Measurements from ENCODE around the gene PREX1. TPM values are rescaled to one million over a fixed set of nuclear protein-coding genes. Genes with fewer than 3 reads are reported as not detected.

Gene PREX1
- total and polyA plus RNA-seq, 2 of the 4 experiments (the other 2 are of a cell fraction): 0.67 to 0.72 TPM

GRCh38 chr20:48725555-48725991, 102.2 kb downstream of the PREX1 start:
- WGBS, 2 experiments (ENCODE audit: extremely low coverage in 2 of 2, insufficient read length in 1 of 2): 100% methylated on average over 1 of the region's 3 CpGs; no CpG with 5 or more reads in 1 of the 2 experiments

More at GRCh38 chr20:48725555-48725991, 102.2 kb downstream of the PREX1 start:
- no peak overlapping the region for H4K5ac ChIP-seq (ENCODE audit: low read depth, low read length)
- no peak overlapping the region for H2AK9ac ChIP-seq (replicated peaks; ENCODE audit: low read depth, low read length, poor library complexity)
- no peak overlapping the region for H3K4ac ChIP-seq (ENCODE audit: low read depth, low read length)
- in situ Hi-C loops (cut with MboI; ENCODE audit: low sequenced_read_pairs) (no loop called here), dilution Hi-C loops (cut with HindIII; ENCODE audit: low sequenced_read_pairs, unreplicated experiment) (no loop called here), intact Hi-C loops (cut with micrococcal nuclease) (no loop called here)
- H4K20me1 ChIP-seq (ENCODE audit: insufficient read depth, low read length): no peaks in the 10 kb centered on the region
- no peaks in the 10 kb centered on the region; the same call in 1 of the 2 replicates for H3K9me1 ChIP-seq (ENCODE audit: insufficient read depth, low read length)
- H3K4me2 ChIP-seq (ENCODE audit: low read depth, low read length): no peak overlapping the region
- no peak overlapping the region for H2AFZ ChIP-seq (replicated peaks; ENCODE audit: low read length, poor library complexity)
- POLR2A ChIA-PET (ENCODE audit: unreplicated experiment): no interaction called here
- no peak overlapping the region for H3K27ac ChIP-seq (ENCODE audit: insufficient read depth, low read length)
- no peak overlapping the region for H3K4me3 ChIP-seq (ENCODE audit: insufficient read depth, low read depth, low read length)
- H3K56ac ChIP-seq (ENCODE audit: extremely low read depth, insufficient read depth, low read length): no peak overlapping the region
- H2BK5ac ChIP-seq (ENCODE audit: low read depth, low read length, poor library complexity, severe bottlenecking): no peak overlapping the region
- peaks cover 3% of the 10 kb centered on the region; the same call in 1 of the 2 replicates for H3K4me1 ChIP-seq (ENCODE audit: control insufficient read depth, insufficient read depth, low read length)
- CTCF ChIA-PET: no interaction called here
- no peaks in the 10 kb centered on the region for H3K36me3 ChIP-seq (ENCODE audit: control insufficient read depth, insufficient read depth, low read length)
- no peak overlapping the region for H4K91ac ChIP-seq (ENCODE audit: insufficient read depth, low read depth, low read length)
- no peak for TF ChIP-seq CEBPB (IDR thresholded peaks at IDR 0.05; ENCODE audit: low read depth, low read length)
- TF ChIP-seq USF2 (IDR thresholded peaks at IDR 0.05; ENCODE audit: low read depth, low read length): peak; percentile 84
- no peak overlapping the region for H3K18ac ChIP-seq (ENCODE audit: low read depth, low read length)
- DNase-seq (peak; percentile 7), ATAC-seq (ENCODE audit: low read depth) (peak; percentile 21; the same call in 1 of the 2 replicates)
- H2BK120ac ChIP-seq (ENCODE audit: low read depth, low read length): no peak overlapping the region
- peaks cover under 1% of the 10 kb centered on the region; the same call in 1 of the 2 replicates for H3K27me3 ChIP-seq (ENCODE audit: control insufficient read depth, insufficient read depth, low read length)
- no peaks in the 10 kb centered on the region; the same call in 1 of the 2 replicates for H3K9me3 ChIP-seq (ENCODE audit: control insufficient read depth, insufficient read depth, low read length)
- H2BK15ac ChIP-seq (ENCODE audit: low read depth, low read length): no peak overlapping the region
- H3K14ac ChIP-seq (replicated peaks; ENCODE audit: low read depth, low read length): no peak overlapping the region
- H2AK5ac ChIP-seq (ENCODE audit: low read depth, low read length): no peak overlapping the region
- H2BK20ac ChIP-seq (ENCODE audit: low read depth, low read length): no peak overlapping the region
- H4K8ac ChIP-seq (ENCODE audit: low read depth in 2 of 2, low read length in 2 of 2): no peak overlapping the region
- H3K23ac ChIP-seq (ENCODE audit: low read depth, low read length): no peak overlapping the region
- no peak overlapping the region for H3K9ac ChIP-seq (ENCODE audit: low read depth, low read length)
- BruUV-seq (replicated peaks): no TSS peak
- no peaks in the 10 kb centered on the region for H3K79me1 ChIP-seq (ENCODE audit: low read depth in 1 of 2, low read length in 2 of 2)
